Fibroblast of skin of right biceps (primary cell): ENCODE results near the gene JAK3.
A peak's percentile ranks its signal among the peaks of the same experiment; 100 is the strongest.
"Not testable (repeated sequence)": the region's sequence is repeated elsewhere in the genome, so short reads cannot be mapped to it uniquely, and the experiment has no call there.

Experiments used
- DNase-seq: peaks from one replicate; pipeline ENCODE4 v3.0.0-alpha.2; 2013

Gene JAK3

GRCh38 chr19:17847538-17848366, at the start of gene JAK3:
Gene JAK3, minus strand, starts transcription at chr19:17847982. Its CDS starts 3,565 bp downstream, at chr19:17844417.
- DNase-seq, result peak; percentile 83

GRCh38 chr19:17893766-17894165, 46.0 kb upstream of the JAK3 start:
- DNase-seq, result no peak

GRCh38 chr19:17889609-17890214, 41.9 kb upstream of the JAK3 start:
- peak; percentile 44 for DNase-seq

- no peak for DNase-seq
Measured at GRCh38 chr19:17888260-17888659, 40.5 kb upstream of the JAK3 start.

GRCh38 chr19:17887221-17887620, 39.4 kb upstream of the JAK3 start:
- not testable (repeated sequence) for DNase-seq

- no peak for DNase-seq
Measured at GRCh38 chr19:17886515-17886914, 38.7 kb upstream of the JAK3 start.

- DNase-seq, result no peak
Measured at GRCh38 chr19:17883627-17884410, 36.0 kb upstream of the JAK3 start.

GRCh38 chr19:17881701-17882100, 33.9 kb upstream of the JAK3 start:
- DNase-seq, result no peak

- DNase-seq, result no peak
Measured at GRCh38 chr19:17879466-17879865, 31.7 kb upstream of the JAK3 start.

GRCh38 chr19:17877696-17878095, 29.9 kb upstream of the JAK3 start:
- DNase-seq, result no peak

GRCh38 chr19:17874758-17875135, 27.0 kb upstream of the JAK3 start:
- no peak for DNase-seq

- DNase-seq, result no peak
Measured at GRCh38 chr19:17873786-17874757, 26.3 kb upstream of the JAK3 start.

- DNase-seq, result no peak
Measured at GRCh38 chr19:17872251-17873001, 24.6 kb upstream of the JAK3 start.

GRCh38 chr19:17871878-17872250, 24.1 kb upstream of the JAK3 start, which contains the start of gene SLC5A5:
Gene SLC5A5, plus strand, starts transcription at chr19:17871945. Its CDS starts 375 bp downstream, at chr19:17872320.
- DNase-seq, result no peak

- no peak for DNase-seq
Measured at GRCh38 chr19:17871032-17871877, 23.5 kb upstream of the JAK3 start.

- DNase-seq, result no peak
Measured at GRCh38 chr19:17869114-17869608, 21.4 kb upstream of the JAK3 start.

GRCh38 chr19:17868669-17869068, 20.9 kb upstream of the JAK3 start:
- DNase-seq, result no peak

- DNase-seq, result no peak
Measured at GRCh38 chr19:17866964-17867486, 19.2 kb upstream of the JAK3 start.

- no peak for DNase-seq
Measured at GRCh38 chr19:17866312-17866963, 18.7 kb upstream of the JAK3 start.
